Stimulated activated naive CD8-positive, alpha-beta T cell treated with anti-CD3 and anti-CD28 coated beads, Interleukin-15, Interleukin-2, amounts not matched to agents 100 ng/mL and 50 ng/mL, for 24 hours (primary cell): Measurements from ENCODE around the gene RALGAPB.
"Not testable (repeated sequence)": the region's sequence is repeated elsewhere in the genome, so short reads cannot be mapped to it uniquely, and the experiment has no call there.

ENCODE experiments used
- H3K27ac Mint-ChIP-seq: one replicate; pipeline ENCODE4 v1.8.0; 2021; ENCODE audit warnings: mild to moderate bottlenecking, mixed read lengths
- H3K27me3 Mint-ChIP-seq: one replicate; pipeline ENCODE4 v1.8.0; 2021; ENCODE audit warnings: mixed read lengths
- H3K36me3 Mint-ChIP-seq: one replicate; pipeline ENCODE4 v1.8.0; 2021; ENCODE audit warnings: low read depth, mixed read lengths
- H3K4me1 Mint-ChIP-seq: one replicate; pipeline ENCODE4 v1.8.0; 2021; ENCODE audit warnings: low read depth, mixed read lengths
- H3K4me3 Mint-ChIP-seq: one replicate; pipeline ENCODE4 v1.8.0; 2021; ENCODE audit warnings: mild to moderate bottlenecking, mixed read lengths
- H3K9me3 Mint-ChIP-seq: one replicate; pipeline ENCODE4 v1.8.0; 2021; ENCODE audit warnings: mixed read lengths

The RALGAPB gene

DNA sequence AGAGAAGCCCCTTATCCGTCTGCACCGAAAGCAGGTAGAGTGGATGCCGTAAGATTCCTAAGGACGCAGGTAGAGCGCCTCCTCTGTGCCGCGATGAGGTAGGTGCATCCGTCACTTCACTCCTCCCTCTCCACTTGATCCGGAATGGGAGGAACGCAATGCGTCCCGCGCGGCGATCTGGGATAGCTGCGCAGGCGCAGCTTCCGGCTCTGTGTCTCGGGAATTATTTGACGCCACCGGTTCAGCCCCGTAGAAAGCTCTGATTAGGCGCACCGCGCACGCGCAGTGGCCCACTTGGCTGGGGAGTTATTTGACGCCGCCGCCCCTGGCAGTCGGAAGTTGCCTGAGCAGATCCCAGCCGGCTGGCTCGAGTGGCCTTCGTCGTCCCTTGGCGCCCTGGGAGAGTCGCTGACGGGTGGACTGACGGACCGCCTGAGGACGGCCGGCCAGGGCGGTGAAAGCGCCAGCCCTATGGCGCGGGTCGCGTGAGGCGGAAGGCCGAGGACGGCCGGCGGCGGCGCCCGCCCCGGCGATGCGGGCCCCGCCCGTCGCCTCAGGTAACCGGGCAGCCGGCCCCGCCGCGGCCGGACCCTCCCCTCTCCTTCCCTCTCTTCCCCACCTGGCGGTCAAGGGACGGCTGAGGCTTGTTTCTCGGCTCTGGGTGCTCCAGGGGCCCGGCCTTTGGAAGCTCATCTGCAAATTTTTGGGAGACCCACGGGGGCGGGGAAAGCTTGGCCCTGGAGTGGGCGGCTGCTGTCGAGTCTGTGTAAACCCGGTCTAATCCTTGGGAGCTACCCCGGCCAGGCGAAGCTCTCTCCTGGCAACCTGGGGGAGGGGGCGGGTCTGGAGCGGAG, at the start of gene RALGAPB:
Gene RALGAPB, plus strand, starts transcription at position 331 of the 854 bp plus-strand sequence. CDS start 15,590 bp downstream, outside the sequence.
- Mint-ChIP-seq H3K9me3 (no peaks in the 10 kb centered on the region), H3K4me3 (peak within 1 kb of the TSS; percentile 87), H3K36me3 (no peaks in the 10 kb centered on the region), H3K4me1 (peaks cover 52% of the 10 kb centered on the region), H3K27me3 (no peaks in the 10 kb centered on the region), H3K27ac (peak within 1 kb of the TSS; percentile 63)

DNA sequence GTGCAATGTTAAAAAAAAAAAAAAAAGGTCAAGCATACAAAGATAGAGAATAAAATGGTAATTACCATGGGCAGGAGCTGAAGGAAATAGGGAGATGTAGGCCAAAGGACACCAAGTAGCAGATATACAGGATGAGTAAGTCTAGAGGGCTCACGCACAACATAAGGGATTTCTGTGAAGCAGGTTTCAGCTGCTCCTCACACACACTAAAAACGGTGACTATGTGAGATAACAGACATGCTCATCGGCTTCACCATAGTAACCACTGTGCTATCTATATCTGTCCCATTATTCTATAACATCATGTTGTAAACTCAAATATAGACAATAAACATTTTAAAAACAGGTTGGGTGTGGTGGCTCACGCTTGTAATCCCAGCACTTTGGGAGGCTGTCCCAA, 49.1 kb upstream of the RALGAPB start:
- Mint-ChIP-seq H3K9me3 (no peaks in the 10 kb centered on the region), H3K36me3 (peaks cover 95% of the 10 kb centered on the region), H3K27ac (peak overlapping the region; percentile 85)

DNA sequence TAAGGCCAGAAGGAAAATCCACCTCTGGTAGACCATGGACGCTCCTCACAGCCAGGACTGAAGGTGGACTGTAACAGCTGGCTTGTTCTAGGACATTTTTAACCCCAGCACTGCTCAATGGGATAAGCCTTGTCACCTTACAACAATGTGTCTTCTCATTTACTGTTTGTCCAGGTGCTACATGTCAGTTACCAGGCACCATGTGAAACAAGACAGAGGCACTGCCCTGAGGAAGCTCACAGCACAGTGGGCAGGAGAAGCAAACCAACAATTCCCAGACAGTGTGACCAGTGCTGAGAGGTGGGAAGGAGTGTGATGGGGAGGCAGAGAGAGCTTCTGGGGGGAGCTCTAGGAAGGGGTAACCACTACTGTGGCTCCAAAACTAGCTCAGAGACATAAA, 48.2 kb upstream of the RALGAPB start:
- Mint-ChIP-seq H3K27me3 (no peaks in the 10 kb centered on the region), H3K4me3 (no peak overlapping the region), H3K27ac (peak overlapping the region; percentile 82), H3K9me3 (no peaks in the 10 kb centered on the region), H3K4me1 (peaks cover 58% of the 10 kb centered on the region), H3K36me3 (peaks cover 95% of the 10 kb centered on the region)

More for the DNA sequence above, 49.1 kb upstream of the RALGAPB start:
- Mint-ChIP-seq H3K4me3 (no peak overlapping the region), H3K4me1 (peaks cover 49% of the 10 kb centered on the region), H3K27me3 (no peaks in the 10 kb centered on the region)

DNA sequence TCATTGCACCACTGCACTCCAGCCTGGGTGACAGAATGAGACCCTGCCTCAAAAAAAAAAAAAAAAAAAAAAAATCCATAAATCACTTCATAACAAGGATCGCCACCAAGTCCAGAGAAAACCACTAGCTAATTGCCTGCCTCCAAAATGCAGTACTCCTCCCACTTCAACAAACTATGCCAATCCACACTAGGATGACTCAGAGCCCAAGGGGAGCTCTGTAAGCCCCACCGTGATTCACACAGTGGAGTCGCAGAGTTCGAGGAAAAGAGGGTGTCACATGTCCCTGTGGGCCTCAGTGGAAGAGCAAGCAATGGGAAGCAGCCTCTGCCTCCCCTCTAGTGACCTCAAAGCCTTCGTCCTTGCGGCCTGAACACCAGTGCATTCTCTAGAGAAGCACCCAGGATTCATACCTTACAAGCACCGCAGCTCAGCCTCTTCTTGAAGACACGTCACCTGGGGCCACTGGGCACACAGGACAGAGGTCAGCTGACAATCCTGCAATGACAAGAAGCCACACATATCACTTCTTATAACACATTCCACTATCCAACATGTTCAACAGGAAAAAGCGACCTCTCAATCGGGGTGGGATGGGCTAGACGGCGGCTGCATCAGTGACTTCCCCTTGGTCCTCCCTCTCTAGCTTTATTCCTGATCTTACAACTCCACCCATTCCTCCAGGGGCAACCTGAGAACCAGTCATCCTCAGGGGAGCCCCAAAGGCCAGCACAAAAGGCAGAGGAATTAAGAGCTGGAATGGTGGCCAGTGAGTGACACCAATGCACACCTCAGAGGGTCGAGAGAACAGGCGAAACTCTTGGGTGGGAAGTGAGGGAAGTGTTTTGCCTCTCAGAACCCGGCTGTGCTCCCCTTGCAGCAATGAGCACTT, 46.4 kb upstream of the RALGAPB start:
- Mint-ChIP-seq H3K4me3 (peak overlapping the region; percentile 9), H3K36me3 (peaks cover 92% of the 10 kb centered on the region), H3K27ac (peak overlapping the region; percentile 79), H3K27me3 (no peaks in the 10 kb centered on the region), H3K4me1 (peaks cover 73% of the 10 kb centered on the region), H3K9me3 (no peaks in the 10 kb centered on the region)

DNA sequence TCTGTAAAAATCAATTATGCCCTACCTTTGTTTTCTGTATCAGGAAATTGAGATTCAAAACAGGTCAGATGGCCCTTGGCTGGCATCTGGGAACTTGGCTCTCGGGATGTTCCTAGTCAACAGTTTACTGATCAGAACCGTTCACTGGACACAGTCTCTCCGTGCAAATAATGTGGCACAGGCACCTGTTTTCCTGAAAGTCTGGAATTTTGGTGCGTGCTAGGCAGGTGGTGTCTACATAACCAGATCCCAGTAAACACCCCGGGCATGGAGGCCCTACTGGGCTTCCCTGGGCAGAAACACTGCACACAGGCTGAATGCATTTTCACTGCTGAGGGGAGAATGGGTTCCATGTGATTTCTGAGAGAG, 45.0 kb upstream of the RALGAPB start:
- H3K4me3 Mint-ChIP-seq: no peak overlapping the region
- H3K4me1 Mint-ChIP-seq: peaks cover 81% of the 10 kb centered on the region
- no peaks in the 10 kb centered on the region for H3K9me3 Mint-ChIP-seq

DNA sequence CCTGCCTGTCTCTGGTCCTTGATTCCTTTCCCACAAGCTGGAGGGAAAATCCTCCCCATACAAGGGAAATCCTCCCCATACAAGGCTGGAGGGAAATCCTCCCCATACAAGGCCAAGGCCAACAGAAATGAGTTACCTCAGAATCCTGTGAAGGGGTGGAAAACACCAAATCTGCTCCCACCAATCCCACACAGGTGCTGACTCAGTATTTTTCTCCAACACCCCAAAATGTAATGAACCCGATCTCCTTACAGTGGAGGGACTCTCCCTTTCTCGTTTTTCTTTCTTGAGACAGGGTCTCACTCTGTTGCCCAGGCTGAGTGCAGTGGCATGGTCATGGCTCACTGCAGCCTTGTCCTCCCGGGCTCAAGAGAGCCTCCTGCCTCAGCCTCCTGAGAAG, 43.8 kb upstream of the RALGAPB start:
- peaks cover 92% of the 10 kb centered on the region for H3K36me3 Mint-ChIP-seq
- H3K27me3 Mint-ChIP-seq: no peaks in the 10 kb centered on the region
- peaks cover 89% of the 10 kb centered on the region for H3K4me1 Mint-ChIP-seq
- no peaks in the 10 kb centered on the region for H3K9me3 Mint-ChIP-seq
- peak overlapping the region; percentile 82 for H3K27ac Mint-ChIP-seq
- H3K4me3 Mint-ChIP-seq: peak overlapping the region; percentile 57

More for the DNA sequence above, 45.0 kb upstream of the RALGAPB start:
- Mint-ChIP-seq H3K27me3 (no peaks in the 10 kb centered on the region), H3K27ac (peak overlapping the region; percentile 73), H3K36me3 (peaks cover 92% of the 10 kb centered on the region)

DNA sequence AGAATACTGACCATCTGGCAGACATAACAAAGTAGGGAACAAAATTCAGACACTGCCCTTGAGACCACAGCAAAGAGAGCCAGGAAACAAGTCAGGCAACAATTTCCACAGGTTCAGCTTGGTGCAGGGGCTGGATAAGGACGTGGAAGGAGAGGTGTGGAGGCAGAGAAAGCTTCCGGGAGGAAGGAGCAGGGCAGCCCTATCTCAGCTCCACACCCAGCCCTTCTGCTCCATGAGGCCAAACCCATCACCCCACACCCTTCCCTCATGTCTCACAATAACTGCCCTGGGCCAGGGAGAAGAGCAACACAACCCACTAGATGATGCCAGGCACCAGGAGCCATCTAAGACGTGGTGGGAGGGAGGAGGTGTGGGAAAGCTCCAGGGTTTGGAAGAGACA, 43.3 kb upstream of the RALGAPB start:
- H3K27me3 Mint-ChIP-seq: no peaks in the 10 kb centered on the region
- H3K4me1 Mint-ChIP-seq: peaks cover 90% of the 10 kb centered on the region
- peaks cover 93% of the 10 kb centered on the region for H3K36me3 Mint-ChIP-seq
- no peaks in the 10 kb centered on the region for H3K9me3 Mint-ChIP-seq
- H3K27ac Mint-ChIP-seq: peak overlapping the region; percentile 82
- peak overlapping the region; percentile 57 for H3K4me3 Mint-ChIP-seq

DNA sequence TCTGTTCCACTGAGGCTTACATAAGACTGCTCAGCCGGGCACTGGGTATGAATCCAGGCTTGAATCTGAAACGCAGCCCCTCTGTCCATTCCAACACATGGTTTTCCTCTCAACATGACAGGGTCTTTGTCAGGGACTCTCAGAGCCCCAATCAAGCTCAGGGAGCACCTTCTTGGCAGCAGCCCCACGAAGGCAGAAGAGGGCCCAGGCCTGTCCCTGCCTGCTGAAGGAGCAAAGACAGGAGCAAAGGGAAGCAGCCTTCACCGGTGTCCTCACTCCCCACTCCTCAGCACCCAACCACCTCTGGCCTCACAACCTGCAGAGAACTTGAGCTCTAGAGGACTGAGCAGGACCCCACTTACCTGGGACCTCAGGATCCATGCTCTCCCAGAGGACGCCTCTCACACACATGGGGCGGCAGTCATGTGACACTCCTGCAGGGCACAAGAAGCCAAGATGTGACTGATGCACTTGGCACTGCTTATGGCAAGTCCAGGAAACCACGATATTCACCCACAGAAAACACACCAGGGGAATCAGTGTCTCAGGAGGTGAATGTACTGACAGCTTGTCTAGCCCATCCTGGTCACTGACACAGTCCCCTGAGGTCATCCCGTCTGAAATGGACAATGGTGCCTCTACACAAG, 41.8 kb upstream of the RALGAPB start:
- H3K4me3 Mint-ChIP-seq: peak overlapping the region; percentile 96
- peak overlapping the region; percentile 99 for H3K27ac Mint-ChIP-seq
- no peaks in the 10 kb centered on the region for H3K27me3 Mint-ChIP-seq
- peaks cover 87% of the 10 kb centered on the region for H3K36me3 Mint-ChIP-seq
- H3K4me1 Mint-ChIP-seq: peaks cover 83% of the 10 kb centered on the region
- H3K9me3 Mint-ChIP-seq: no peaks in the 10 kb centered on the region

DNA sequence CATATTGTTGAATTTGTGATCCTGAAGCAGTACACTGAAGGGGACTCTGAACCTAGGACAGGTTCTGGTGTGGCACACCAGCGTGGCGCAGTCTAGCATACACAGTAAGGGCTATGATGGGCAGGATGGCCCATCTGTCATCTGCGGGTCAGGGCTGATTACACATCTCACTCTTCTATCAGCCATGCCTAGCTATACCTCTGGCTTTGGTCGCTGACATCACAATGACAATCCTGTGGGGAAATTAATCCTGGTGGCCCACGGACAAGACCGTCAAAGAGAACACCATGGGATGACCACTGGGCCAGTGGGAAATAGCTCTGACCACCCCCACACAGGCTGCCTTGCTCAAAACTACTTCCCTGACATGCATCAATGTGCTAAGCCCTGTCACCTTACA, 40.4 kb upstream of the RALGAPB start:
- no peaks in the 10 kb centered on the region for H3K27me3 Mint-ChIP-seq
- H3K27ac Mint-ChIP-seq: peak overlapping the region; percentile 99
- H3K9me3 Mint-ChIP-seq: no peaks in the 10 kb centered on the region
- peaks cover 72% of the 10 kb centered on the region for H3K4me1 Mint-ChIP-seq
- peak overlapping the region; percentile 96 for H3K4me3 Mint-ChIP-seq
- peaks cover 72% of the 10 kb centered on the region for H3K36me3 Mint-ChIP-seq

DNA sequence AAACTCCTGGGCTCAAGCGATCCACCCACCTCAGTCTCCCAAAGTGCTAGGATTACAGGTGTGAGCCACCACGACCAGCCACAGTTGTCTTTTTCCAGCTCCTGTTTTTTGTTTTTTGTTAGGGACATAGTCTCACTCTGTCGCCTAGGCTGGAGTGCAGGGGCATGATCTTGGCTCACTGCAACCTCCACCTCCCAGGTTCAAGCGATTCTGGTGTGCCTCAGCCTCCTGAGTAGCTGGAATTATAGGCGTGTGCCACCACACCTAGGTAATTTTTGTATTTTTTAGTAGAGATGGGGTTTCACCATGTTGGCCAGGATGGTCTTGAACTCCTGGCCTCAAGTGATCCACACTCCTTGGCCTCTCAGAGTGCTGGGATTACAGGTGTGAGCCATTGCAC, 39.8 kb upstream of the RALGAPB start:
- H3K27me3 Mint-ChIP-seq: not testable (repeated sequence)
- H3K36me3 Mint-ChIP-seq: peaks cover 67% of the 10 kb centered on the region
- H3K4me1 Mint-ChIP-seq: peaks cover 66% of the 10 kb centered on the region

DNA sequence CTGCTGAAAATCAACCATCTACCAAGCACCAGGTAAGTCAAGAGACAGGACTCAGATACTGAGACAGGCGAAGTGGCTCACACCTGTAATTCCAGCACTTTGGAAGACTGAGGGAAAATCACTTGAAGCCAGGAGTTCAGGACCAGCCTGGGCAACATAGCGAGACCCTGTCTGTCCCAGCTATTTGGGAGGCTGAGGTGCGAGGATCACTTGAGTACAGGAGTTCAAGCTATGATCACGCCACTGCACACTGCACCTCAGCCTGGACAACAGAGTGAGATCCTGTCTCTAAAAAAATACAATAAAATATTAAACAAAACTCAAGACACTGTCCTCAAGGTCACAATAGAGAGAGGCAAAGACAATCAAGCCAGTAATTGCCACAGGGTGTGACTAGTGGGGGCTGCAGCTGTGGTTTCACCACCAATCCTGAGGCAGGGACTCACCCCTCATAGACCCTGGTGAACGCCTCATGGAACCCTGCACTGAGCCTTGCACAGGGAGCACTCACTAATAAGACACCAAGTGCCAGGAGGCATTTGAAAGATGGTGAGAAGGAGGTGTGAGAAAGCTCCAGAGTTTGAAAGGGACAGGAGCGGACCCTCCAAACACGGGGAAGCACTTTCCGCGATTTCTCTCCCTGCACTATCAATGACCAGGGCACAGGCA, 39.2 kb upstream of the RALGAPB start:
- Mint-ChIP-seq H3K27ac (peak overlapping the region; percentile 99), H3K4me3 (peak overlapping the region; percentile 96), H3K4me1 (peaks cover 60% of the 10 kb centered on the region), H3K9me3 (no peaks in the 10 kb centered on the region), H3K36me3 (peaks cover 64% of the 10 kb centered on the region), H3K27me3 (no peaks in the 10 kb centered on the region)

More for the DNA sequence above, 39.8 kb upstream of the RALGAPB start:
- Mint-ChIP-seq H3K4me3 (peak overlapping the region; percentile 96), H3K27ac (peak overlapping the region; percentile 99)
- not testable (repeated sequence) for H3K9me3 Mint-ChIP-seq

DNA sequence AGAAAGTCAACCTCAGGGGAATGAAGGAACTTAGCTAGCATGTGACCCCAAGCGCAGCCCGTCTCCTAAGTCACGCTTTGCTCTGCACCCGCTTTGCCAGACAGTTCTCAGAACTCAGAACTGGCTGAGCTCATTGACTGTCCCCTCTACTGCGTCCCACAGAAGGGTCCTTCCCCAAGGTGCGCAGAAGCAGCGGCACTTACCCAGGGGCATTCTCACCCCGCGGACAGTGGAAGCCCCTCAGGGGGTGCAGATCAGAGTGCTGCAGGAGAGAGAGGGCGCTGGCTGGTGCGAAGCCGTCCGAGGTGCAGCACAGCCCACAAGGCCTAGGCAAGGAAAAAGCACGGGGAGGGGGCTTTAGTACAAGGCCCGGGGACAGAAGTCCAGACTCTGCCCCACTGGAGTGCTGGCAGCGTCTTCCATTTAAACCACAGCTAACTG, 38.3 kb upstream of the RALGAPB start:
- Mint-ChIP-seq H3K36me3 (peaks cover 55% of the 10 kb centered on the region), H3K27me3 (peaks cover 6% of the 10 kb centered on the region), H3K4me1 (peaks cover 52% of the 10 kb centered on the region)

DNA sequence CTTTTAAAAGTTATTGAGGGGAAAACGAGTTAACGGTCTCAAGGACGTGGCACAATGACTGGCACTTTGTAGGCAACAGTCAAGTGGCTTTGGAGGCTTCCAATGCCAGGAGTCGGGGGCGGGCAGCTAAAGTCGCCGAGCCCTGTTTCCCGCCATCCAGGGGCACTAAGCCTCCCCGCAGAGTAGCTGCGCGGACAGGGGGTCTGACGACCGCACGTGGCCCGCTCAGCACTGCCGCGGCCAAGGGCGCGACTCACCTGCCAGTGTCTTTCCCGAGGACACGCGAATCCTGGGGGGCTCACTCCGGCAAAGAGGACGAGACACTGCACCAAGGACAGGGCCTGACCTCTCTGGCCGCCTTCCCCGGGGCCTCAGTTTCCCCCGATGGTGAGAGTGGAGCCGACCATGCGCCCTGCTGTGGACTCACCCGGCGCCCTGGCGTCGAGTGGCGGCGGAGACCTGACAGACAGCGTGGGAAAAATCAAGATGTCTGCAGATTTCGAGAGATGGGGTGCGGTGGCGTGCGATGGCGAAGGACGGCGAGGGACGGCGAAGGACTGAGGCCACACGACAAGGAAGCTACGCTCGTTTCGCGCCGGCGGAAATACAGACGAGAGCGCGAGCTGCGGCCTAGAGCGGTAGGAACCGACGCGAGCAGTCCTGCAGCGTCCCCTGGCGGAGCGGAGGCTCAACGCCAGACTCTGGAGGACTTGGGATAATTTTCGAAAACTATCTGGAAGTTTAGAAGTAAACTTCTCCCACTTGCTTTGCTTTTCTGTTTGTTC, 37.7 kb upstream of the RALGAPB start, which contains the start of gene SNHG17:
Gene SNHG17, minus strand, starts transcription at position 559 of the 785 bp plus-strand sequence.
- peaks cover 49% of the 10 kb centered on the region for H3K36me3 Mint-ChIP-seq
- peaks cover 45% of the 10 kb centered on the region for H3K4me1 Mint-ChIP-seq
- no peaks in the 10 kb centered on the region for H3K9me3 Mint-ChIP-seq
- H3K27ac Mint-ChIP-seq: peak within 1 kb of the TSS; percentile 99
- H3K4me3 Mint-ChIP-seq: peak within 1 kb of the TSS; percentile 96
- H3K27me3 Mint-ChIP-seq: peaks cover 8% of the 10 kb centered on the region

More for the DNA sequence above, 38.3 kb upstream of the RALGAPB start:
- Mint-ChIP-seq H3K27ac (peak overlapping the region; percentile 99), H3K4me3 (peak overlapping the region; percentile 96), H3K9me3 (no peaks in the 10 kb centered on the region)
